ENCODE results near the gene MXRA7.

The MXRA7 gene

GRCh38 chr17:76682296-76682695 is 28.5 kb downstream of the MXRA7 start:
- H3K36me3 ChIP-seq, result peaks cover 37 to 68% (median 58%) of the 10 kb centered on the region in 3 donors
- H3K9me3 ChIP-seq, result no peaks in the 10 kb centered on the region
- no peak overlapping the region for H3K4me3 ChIP-seq
- H3K4me1 ChIP-seq, result peaks cover 0 to 36% (median 19%) of the 10 kb centered on the region in 4 donors
- TF ChIP-seq, protein P1, sequence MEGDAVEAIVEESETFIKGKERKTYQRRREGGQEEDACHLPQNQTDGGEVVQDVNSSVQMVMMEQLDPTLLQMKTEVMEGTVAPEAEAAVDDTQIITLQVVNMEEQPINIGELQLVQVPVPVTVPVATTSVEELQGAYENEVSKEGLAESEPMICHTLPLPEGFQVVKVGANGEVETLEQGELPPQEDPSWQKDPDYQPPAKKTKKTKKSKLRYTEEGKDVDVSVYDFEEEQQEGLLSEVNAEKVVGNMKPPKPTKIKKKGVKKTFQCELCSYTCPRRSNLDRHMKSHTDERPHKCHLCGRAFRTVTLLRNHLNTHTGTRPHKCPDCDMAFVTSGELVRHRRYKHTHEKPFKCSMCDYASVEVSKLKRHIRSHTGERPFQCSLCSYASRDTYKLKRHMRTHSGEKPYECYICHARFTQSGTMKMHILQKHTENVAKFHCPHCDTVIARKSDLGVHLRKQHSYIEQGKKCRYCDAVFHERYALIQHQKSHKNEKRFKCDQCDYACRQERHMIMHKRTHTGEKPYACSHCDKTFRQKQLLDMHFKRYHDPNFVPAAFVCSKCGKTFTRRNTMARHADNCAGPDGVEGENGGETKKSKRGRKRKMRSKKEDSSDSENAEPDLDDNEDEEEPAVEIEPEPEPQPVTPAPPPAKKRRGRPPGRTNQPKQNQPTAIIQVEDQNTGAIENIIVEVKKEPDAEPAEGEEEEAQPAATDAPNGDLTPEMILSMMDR (IDR thresholded peaks at IDR 0.05), result no peak
- intact Hi-C loops (cut with DNase I; ENCODE audit: low total_unique reads), result no loop called here
- no peaks in the 10 kb centered on the region for H3K27me3 ChIP-seq
- H3K27ac ChIP-seq, result peak overlapping the region in 1 of 2 donors; percentile 49
- no peak for DNase-seq

- no peaks in the 10 kb centered on the region for H3K27me3 ChIP-seq
- H3K36me3 ChIP-seq, result peaks cover 45 to 76% (median 64%) of the 10 kb centered on the region in 3 donors
- H3K9me3 ChIP-seq, result no peaks in the 10 kb centered on the region
- H3K4me1 ChIP-seq, result peaks cover 0 to 28% (median 12%) of the 10 kb centered on the region in 4 donors
- peak overlapping the region in 1 of 2 donors; percentile 49 for H3K27ac ChIP-seq
- DNase-seq, result peak in 1 of 2 donors; percentile 72
- H3K4me3 ChIP-seq, result no peak overlapping the region
- intact Hi-C loops (cut with DNase I; ENCODE audit: low total_unique reads), result no loop called here
- TF ChIP-seq, protein P1 (IDR thresholded peaks at IDR 0.05), result peak; percentile 56 to 61
Observed at GRCh38 chr17:76681222-76682137, 29.3 kb downstream of the MXRA7 start.

DNA sequence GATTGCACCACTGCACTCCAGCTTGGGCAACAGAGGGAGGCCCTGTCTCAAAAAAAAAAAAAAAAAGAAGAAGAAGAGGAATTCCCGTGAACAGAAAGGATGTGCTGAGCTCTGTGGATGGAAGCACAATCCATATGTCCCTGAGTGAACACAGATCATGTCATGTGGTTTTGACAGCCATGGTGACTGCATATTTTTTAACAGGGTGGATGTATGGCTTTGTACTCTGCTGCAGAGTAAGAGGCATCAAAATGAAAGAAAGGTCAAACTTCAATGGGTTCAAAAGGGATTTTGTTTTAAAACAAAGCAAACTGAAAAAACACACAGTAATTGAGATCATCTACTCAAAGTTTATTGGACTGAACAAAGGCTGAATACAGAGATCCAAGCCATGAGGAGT is 31.5 kb downstream of the MXRA7 start:
- Histone ChIP-seq H3K36me3 (peaks cover 40 to 72% (median 60%) of the 10 kb centered on the region in 3 donors), H3K27me3 (no peaks in the 10 kb centered on the region), H3K4me1 (peaks cover 0 to 23% (median 4%) of the 10 kb centered on the region in 4 donors), H3K9me3 (no peaks in the 10 kb centered on the region), H3K4me3 (no peak overlapping the region), H3K27ac (no peak overlapping the region)
- DNase-seq, result no peak
- intact Hi-C loops (cut with DNase I; ENCODE audit: low total_unique reads), result no loop called here
- TF ChIP-seq, protein P1 (IDR thresholded peaks at IDR 0.05), result no peak

- H3K4me1 ChIP-seq, result peaks cover 0 to 23% (median 4%) of the 10 kb centered on the region in 4 donors
Observed at GRCh38 chr17:76678330-76678729, 32.4 kb downstream of the MXRA7 start.

GRCh38 chr17:76677406-76677805 is 33.4 kb downstream of the MXRA7 start:
- no peak overlapping the region for H3K27ac ChIP-seq
- no peaks in the 10 kb centered on the region for H3K27me3 ChIP-seq
- intact Hi-C loops (cut with DNase I; ENCODE audit: low total_unique reads), result no loop called here
- TF ChIP-seq, protein P1 (IDR thresholded peaks at IDR 0.05), result no peak
- no peak for DNase-seq
- peaks cover 0 to 18% (median 6%) of the 10 kb centered on the region in 4 donors for H3K4me1 ChIP-seq
- H3K4me3 ChIP-seq, result no peak overlapping the region
- H3K9me3 ChIP-seq, result no peaks in the 10 kb centered on the region
- peaks cover 24 to 54% (median 44%) of the 10 kb centered on the region in 3 donors for H3K36me3 ChIP-seq

More at GRCh38 chr17:76678330-76678729, 32.4 kb downstream of the MXRA7 start:
- TF ChIP-seq, protein P1 (IDR thresholded peaks at IDR 0.05), result no peak
- Histone ChIP-seq H3K27ac (no peak overlapping the region), H3K36me3 (peaks cover 32 to 64% (median 52%) of the 10 kb centered on the region in 3 donors), H3K27me3 (no peaks in the 10 kb centered on the region), H3K4me3 (no peak overlapping the region), H3K9me3 (no peaks in the 10 kb centered on the region)
- intact Hi-C loops (cut with DNase I; ENCODE audit: low total_unique reads), result no loop called here
- DNase-seq, result no peak

Measured in tibial artery (tissue), 4 donors.